ENCODE data around the gene PXDN. TPM values are rescaled to one million over a fixed set of nuclear protein-coding genes. Genes with fewer than 3 reads are reported as not detected.

Gene PXDN
- total and polyA plus RNA-seq, 2 of the 13 experiments (the other 11 are each of a cell fraction or from before 2014, with no cell fraction given), result not detected

- ATAC-seq (no peak), FAIRE-seq (no peak), DNase-seq (ENCODE audit: low spot score) (no peak)
- BruUV-seq (replicated peaks), result no TSS peak
- H3K27ac ChIP-seq (ENCODE audit: extremely low read length, insufficient read depth, low read length), result no peak overlapping the region
- intact Hi-C loops (cut with micrococcal nuclease; ENCODE audit: unreplicated experiment) (no loop called here), in situ Hi-C loops (cut with HindIII; ENCODE audit: extremely low pct_ligation_motif_present, low pct_unique_long_range_greater_than_20kb) (no loop called here)
- H3K9me3 ChIP-seq (ENCODE audit: low read length), result no peaks in the 10 kb centered on the region
- H3K4me2 ChIP-seq (ENCODE audit: low read depth, low read length), result no peak overlapping the region
- ChIA-PET CTCF (ENCODE audit: low intra/inter-chr PET ratio, low total read pairs) (no interaction called here), POLR2A (no interaction called here)
- H3K9ac ChIP-seq (ENCODE audit: insufficient read depth, low read depth, low read length), result no peak overlapping the region
- WGBS (ENCODE audit: low lambda C conversion rate), result 22% methylated on average over 16 of the region's 17 CpGs
- H3K4me3 ChIP-seq (replicated peaks in 1 of 3; ENCODE audit: insufficient read depth in 1 of 3, low read depth in 2 of 3, low read length in 3 of 3), result no peak overlapping the region
- H2AFZ ChIP-seq (ENCODE audit: low read length), result no peak overlapping the region
- peaks cover 14 to 55% of the 10 kb centered on the region in 2 experiments for H3K27me3 ChIP-seq (ENCODE audit: control insufficient read depth in 1 of 2, insufficient read depth in 2 of 2, low read length in 2 of 2)
- TF ChIP-seq ADNP (CRISPR knock-in tag; IDR thresholded peaks at IDR 0.05), result no peak
- no peak for TF ChIP-seq DNMT3B (CRISPR knock-in tag; conservative IDR thresholded peaks at IDR 0.05)
- no peak for TF ChIP-seq JARID2 (CRISPR knock-in tag; IDR thresholded peaks at IDR 0.05; ENCODE audit: insufficient replicate concordance)
- no peak for TF ChIP-seq NFE2L1 (CRISPR knock-in tag; IDR thresholded peaks at IDR 0.05; ENCODE audit: borderline replicate concordance)
- TF ChIP-seq FOXJ3 (CRISPR knock-in tag; IDR thresholded peaks at IDR 0.05; ENCODE audit: borderline replicate concordance), result no peak
- TF ChIP-seq ZNF749 (CRISPR knock-in tag; IDR thresholded peaks at IDR 0.05; ENCODE audit: borderline replicate concordance), result no peak
- TF ChIP-seq SOX5 (CRISPR knock-in tag; IDR thresholded peaks at IDR 0.05; ENCODE audit: borderline replicate concordance), result no peak
- no peak for TF ChIP-seq EHMT2 (IDR thresholded peaks at IDR 0.05; ENCODE audit: borderline replicate concordance, low read depth, low read length)
- no peaks in the 10 kb centered on the region for H4K20me1 ChIP-seq (ENCODE audit: insufficient read depth, low read length)
- no peaks in the 10 kb centered on the region for H3K36me3 ChIP-seq (replicated peaks in 1 of 2; ENCODE audit: control insufficient read depth in 1 of 2, insufficient read depth in 2 of 2, low read length in 2 of 2)
- no peaks in the 10 kb centered on the region for H3K4me1 ChIP-seq (ENCODE audit: insufficient read depth, low read length)
- no peaks in the 10 kb centered on the region for H3K79me2 ChIP-seq (ENCODE audit: insufficient read depth, low read length)
Observed at GRCh38 chr2:1640301-1641135, 103.8 kb downstream of the PXDN start.
